ENCODE data around the gene ZMYM4.
"Not testable (repeated sequence)": the region's sequence is repeated elsewhere in the genome, so short reads cannot be mapped to it uniquely, and the experiment has no call there.

Gene ZMYM4

DNA sequence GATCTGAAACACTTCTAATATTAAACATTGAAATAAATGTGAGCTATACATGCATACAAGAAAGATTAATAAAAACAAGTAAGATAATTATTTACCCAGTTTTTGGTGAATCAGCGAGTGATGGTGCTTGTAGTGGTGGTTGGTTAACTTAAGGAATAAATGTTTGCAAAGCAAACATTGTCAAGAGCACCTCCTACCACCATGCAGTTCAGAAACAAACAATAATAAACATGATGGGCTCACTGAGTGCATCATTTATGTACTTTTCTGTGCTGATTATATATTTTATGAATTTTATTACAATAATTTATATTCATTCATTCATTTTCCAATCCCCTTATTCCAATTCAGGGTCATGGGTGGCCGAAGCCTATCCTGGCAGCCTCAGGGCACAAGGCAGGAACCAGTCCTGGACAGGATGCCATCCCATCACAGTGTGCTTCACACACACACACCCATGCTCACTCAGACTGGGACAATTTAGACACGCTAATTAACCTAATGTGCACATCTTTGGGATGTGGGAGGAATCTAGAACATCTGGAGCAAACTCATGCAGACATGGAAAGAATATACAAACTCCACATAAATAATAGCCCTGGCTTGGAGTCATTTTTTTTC, 57.8 kb downstream of the ZMYM4 start:
- DNase-seq (ENCODE audit: low read depth) = no peak
- no peak for TF ChIP-seq POLR2A (IDR thresholded peaks at IDR 0.05; ENCODE audit: extremely low read depth, insufficient read length)
- TF ChIP-seq MYC (IDR thresholded peaks at IDR 0.05; ENCODE audit: low read depth, low read length) = no peak
- no peak for TF ChIP-seq CTCF (IDR thresholded peaks at IDR 0.05; ENCODE audit: low read depth, low read length)
- TF ChIP-seq, protein P1, sequence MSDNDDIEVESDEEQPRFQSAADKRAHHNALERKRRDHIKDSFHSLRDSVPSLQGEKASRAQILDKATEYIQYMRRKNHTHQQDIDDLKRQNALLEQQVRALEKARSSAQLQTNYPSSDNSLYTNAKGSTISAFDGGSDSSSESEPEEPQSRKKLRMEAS (IDR thresholded peaks at IDR 0.05; ENCODE audit: low read depth, low read length) = no peak
- no peak overlapping the region for H3K4me3 ChIP-seq (ENCODE audit: low read depth, low read length)

DNA sequence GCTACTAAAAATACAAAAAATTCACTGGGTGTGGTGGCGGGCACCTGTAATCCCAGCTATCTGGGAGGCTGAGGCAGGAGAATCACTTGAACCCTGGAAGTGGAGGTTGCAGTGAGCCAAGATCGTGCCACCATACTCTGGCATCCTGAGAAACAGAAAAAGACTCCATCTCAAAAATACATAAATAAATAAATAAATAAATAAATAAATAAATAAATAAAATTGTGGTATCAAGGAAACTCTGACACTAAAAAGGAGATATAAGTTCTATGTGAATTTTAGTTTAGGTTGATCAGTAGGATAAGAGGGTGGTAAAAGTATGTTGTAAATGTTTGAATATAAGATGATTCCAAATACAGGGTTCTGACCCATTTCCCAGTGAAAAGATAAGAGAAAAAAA, 63.1 kb downstream of the ZMYM4 start:
- not testable (repeated sequence) for DNase-seq (ENCODE audit: low read depth)

GRCh38 chr1:35334485-35334884, 66.0 kb downstream of the ZMYM4 start:
- no peak overlapping the region for H3K4me3 ChIP-seq (ENCODE audit: low read depth, low read length)
- TF ChIP-seq MYC (IDR thresholded peaks at IDR 0.05; ENCODE audit: low read depth, low read length) = no peak
- no peak for TF ChIP-seq POLR2A (IDR thresholded peaks at IDR 0.05; ENCODE audit: extremely low read depth, insufficient read length)
- TF ChIP-seq CTCF (IDR thresholded peaks at IDR 0.05; ENCODE audit: low read depth, low read length) = no peak
- TF ChIP-seq, protein P1 (IDR thresholded peaks at IDR 0.05; ENCODE audit: low read depth, low read length) = no peak
- no peak for DNase-seq (ENCODE audit: low read depth)

More for the DNA sequence above, 63.1 kb downstream of the ZMYM4 start:
- not testable (repeated sequence) for H3K4me3 ChIP-seq (ENCODE audit: low read depth, low read length)

DNA sequence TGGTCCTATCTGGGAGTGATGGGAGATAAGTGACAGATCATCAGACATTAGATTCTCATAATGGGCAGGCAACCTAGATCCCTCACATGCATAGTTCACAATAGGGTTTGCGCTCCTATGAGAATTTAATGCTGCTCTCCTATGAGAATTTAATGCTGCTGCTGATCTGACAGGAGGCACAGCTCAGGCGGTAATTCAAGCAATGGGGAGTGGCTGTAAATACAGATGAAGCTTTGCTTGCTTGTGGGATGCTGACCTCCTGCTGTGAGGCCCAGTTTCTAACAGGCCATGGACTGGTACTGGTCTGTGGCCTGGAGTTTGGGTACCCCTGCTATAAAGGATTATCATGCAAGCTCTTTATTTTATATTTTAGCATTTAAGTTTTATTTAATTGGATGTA, 72.0 kb downstream of the ZMYM4 start:
- no peak overlapping the region for H3K4me3 ChIP-seq (ENCODE audit: low read depth, low read length)
- no peak for DNase-seq (ENCODE audit: low read depth)
- TF ChIP-seq CTCF (IDR thresholded peaks at IDR 0.05; ENCODE audit: low read depth, low read length) = no peak
- TF ChIP-seq, protein P1 (IDR thresholded peaks at IDR 0.05; ENCODE audit: low read depth, low read length) = no peak

GRCh38 chr1:35345439-35345981, 77.0 kb downstream of the ZMYM4 start:
- H3K4me3 ChIP-seq (ENCODE audit: low read depth, low read length) = peak overlapping the region; percentile 52
- peak; percentile 89 for DNase-seq (ENCODE audit: low read depth)
- TF ChIP-seq CTCF (IDR thresholded peaks at IDR 0.05; ENCODE audit: low read depth, low read length) = peak; percentile 45
- TF ChIP-seq MYC (IDR thresholded peaks at IDR 0.05; ENCODE audit: low read depth, low read length) = peak; percentile 13; the same call in 1 of the 2 replicates
- no peak for TF ChIP-seq POLR2A (IDR thresholded peaks at IDR 0.05; ENCODE audit: extremely low read depth, insufficient read length)
- TF ChIP-seq, protein P1 (IDR thresholded peaks at IDR 0.05; ENCODE audit: low read depth, low read length) = peak; percentile 7; the same call in 1 of the 2 replicates

- H3K4me3 ChIP-seq (ENCODE audit: low read depth, low read length) = no peak overlapping the region
- DNase-seq (ENCODE audit: low read depth) = no peak
- no peak for TF ChIP-seq CTCF (IDR thresholded peaks at IDR 0.05; ENCODE audit: low read depth, low read length)
- TF ChIP-seq, protein P1 (IDR thresholded peaks at IDR 0.05; ENCODE audit: low read depth, low read length) = no peak
- TF ChIP-seq POLR2A (IDR thresholded peaks at IDR 0.05; ENCODE audit: extremely low read depth, insufficient read length) = no peak
- no peak for TF ChIP-seq MYC (IDR thresholded peaks at IDR 0.05; ENCODE audit: low read depth, low read length)
These were observed 82.4 kb downstream of the ZMYM4 start for GRCh38 chr1:35350872-35351271.

Measured in NB4 (cell line).